Thoracic aorta endothelial cell (primary cell): ENCODE results near the gene DMAC1. TPM values are rescaled to one million over a fixed set of nuclear protein-coding genes. Genes with fewer than 3 reads are reported as not detected.

Experiments
- total RNA-seq: library from RNA; depleted of rRNA; stranded (reverse); fragments of >200 nt; gene quantifications from 2 replicates; pipeline ENCODE4 v1.2.3, GENCODE V29; 2012

DMAC1 gene
- total RNA-seq = 9.5 and 10.6 TPM in 2 replicates

GRCh38 chr9:7799234-7799943, at the start of gene DMAC1:
Gene DMAC1, minus strand, starts transcription at chr9:7799778. Its CDS starts 44 bp downstream, at chr9:7799734.

